ENCODE results near the gene SLC7A7. TPM values are rescaled to one million over a fixed set of nuclear protein-coding genes. Genes with fewer than 3 reads are reported as not detected.
A peak's percentile ranks its signal among the peaks of the same experiment; 100 is the strongest.
"Not testable (repeated sequence)": the region's sequence is repeated elsewhere in the genome, so short reads cannot be mapped to it uniquely, and the experiment has no call there.

Gene SLC7A7
- total and polyA plus RNA-seq, 8 donors, result 3.1 to 29.4 (median 8.1) TPM; not detected in 2

DNA sequence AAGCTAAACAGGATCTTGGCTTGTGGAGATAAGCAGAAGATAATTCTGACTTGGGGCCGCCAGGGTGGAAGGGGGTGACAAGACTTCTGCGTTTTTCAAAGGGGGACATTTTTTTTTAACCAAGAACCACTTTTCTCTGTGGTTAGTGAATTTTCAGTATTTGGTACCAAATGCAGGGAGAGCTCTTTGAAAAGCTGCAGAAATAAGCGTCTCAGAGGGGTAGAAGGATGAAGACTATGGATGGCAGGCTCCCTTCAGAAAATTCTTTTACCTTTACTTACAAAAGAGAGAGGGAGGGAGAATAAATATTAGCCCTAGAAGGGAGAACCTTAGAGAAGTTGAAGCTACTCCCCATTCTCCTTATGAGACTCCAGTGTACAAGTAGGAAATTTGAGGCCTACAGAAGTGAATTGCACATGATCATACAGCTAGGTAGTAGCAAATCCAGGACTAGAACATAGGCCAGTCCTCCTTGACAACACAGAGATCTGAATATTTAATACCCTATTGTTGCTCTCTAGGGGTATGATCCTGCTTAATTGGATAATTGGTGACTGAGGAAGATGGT lies 15.3 kb upstream of the SLC7A7 start:
- TF ChIP-seq POLR2AphosphoS5 (IDR thresholded peaks at IDR 0.05), result no peak
- TF ChIP-seq POLR2A (IDR thresholded peaks at IDR 0.05), result no peak
- TF ChIP-seq EP300 (IDR thresholded peaks at IDR 0.05), result no peak
- TF ChIP-seq, protein P1, sequence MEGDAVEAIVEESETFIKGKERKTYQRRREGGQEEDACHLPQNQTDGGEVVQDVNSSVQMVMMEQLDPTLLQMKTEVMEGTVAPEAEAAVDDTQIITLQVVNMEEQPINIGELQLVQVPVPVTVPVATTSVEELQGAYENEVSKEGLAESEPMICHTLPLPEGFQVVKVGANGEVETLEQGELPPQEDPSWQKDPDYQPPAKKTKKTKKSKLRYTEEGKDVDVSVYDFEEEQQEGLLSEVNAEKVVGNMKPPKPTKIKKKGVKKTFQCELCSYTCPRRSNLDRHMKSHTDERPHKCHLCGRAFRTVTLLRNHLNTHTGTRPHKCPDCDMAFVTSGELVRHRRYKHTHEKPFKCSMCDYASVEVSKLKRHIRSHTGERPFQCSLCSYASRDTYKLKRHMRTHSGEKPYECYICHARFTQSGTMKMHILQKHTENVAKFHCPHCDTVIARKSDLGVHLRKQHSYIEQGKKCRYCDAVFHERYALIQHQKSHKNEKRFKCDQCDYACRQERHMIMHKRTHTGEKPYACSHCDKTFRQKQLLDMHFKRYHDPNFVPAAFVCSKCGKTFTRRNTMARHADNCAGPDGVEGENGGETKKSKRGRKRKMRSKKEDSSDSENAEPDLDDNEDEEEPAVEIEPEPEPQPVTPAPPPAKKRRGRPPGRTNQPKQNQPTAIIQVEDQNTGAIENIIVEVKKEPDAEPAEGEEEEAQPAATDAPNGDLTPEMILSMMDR (IDR thresholded peaks at IDR 0.05), result no peak
- DNase-seq, result no peak
- no peaks in the 10 kb centered on the region for H3K9me3 ChIP-seq
- peak overlapping the region in 4 of 5 donors; percentile 83 to 93 (median 86) for H3K27ac ChIP-seq
- intact Hi-C loops (cut with DNase I; ENCODE audit: low total_unique reads), result no loop called here
- H3K27me3 ChIP-seq, result no peaks in the 10 kb centered on the region
- peaks cover 7 to 35% (median 23%) of the 10 kb centered on the region in 4 donors for H3K36me3 ChIP-seq
- H3K4me1 ChIP-seq, result peaks cover 8 to 23% (median 16%) of the 10 kb centered on the region in 4 donors
- H3K4me3 ChIP-seq, result peak overlapping the region; percentile 64 to 95 (median 88)
- WGBS, 5 donors, result 10 to 20% (median 16%) methylated on average over 3 of the region's 3 CpGs

DNA sequence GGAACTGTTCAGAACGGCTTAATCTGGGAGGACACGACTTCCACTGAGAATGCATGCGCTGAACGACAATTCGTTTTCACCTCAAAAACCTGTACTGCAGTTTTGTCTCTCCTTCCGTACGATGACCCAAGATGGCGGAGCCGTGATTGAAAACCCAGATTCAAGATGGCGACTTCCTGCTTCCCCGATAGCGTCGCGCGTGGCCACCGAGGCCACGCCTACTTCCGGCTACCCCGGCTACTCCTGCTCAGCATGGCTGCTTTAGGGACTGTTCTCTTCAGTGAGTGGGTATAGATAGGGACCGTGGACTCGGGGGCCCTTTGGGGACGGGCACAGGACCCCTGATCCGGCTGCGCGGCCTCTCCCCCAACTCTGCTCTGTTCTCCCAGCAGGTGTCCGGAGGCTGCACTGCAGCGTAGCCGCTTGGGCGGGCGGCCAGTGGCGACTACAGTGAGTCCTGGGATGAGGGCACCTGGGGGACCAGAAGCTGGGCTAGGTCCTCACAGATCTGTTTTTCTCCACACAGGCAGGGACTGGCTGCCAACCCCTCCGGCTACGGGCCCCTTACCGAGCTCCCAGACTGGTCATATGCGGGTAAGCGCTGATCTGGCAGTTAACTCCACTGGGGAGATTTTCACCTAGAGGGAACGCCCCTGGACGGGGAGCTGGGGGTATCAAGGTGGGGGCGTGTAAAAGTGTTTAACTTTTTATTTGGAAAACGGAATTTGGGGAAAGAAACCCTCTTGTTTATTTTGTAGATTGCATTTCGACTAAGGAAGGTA lies 14.6 kb upstream of the SLC7A7 start, which contains the start of gene MRPL52:
Gene MRPL52, plus strand, starts transcription at position 227 of the 782 bp plus-strand sequence. Its CDS starts 26 bp downstream, at position 253.
- Histone ChIP-seq H3K4me1 (peaks cover 8 to 23% (median 17%) of the 10 kb centered on the region in 4 donors), H3K36me3 (peaks cover 7 to 29% (median 19%) of the 10 kb centered on the region in 4 donors), H3K9me3 (no peaks in the 10 kb centered on the region), H3K4me3 (peak within 1 kb of the TSS; percentile 64 to 95 (median 88)), H3K27me3 (no peaks in the 10 kb centered on the region), H3K27ac (peak within 1 kb of the TSS; percentile 83 to 93 (median 85))
- TF ChIP-seq POLR2AphosphoS5 (IDR thresholded peaks at IDR 0.05) (peak; percentile 39 to 85 (median 48)), EP300 (IDR thresholded peaks at IDR 0.05) (no peak), POLR2A (IDR thresholded peaks at IDR 0.05) (no peak)
- TF ChIP-seq, protein P1 (IDR thresholded peaks at IDR 0.05), result peak in 1 of 7 experiments; percentile 19
- intact Hi-C loops (cut with DNase I; ENCODE audit: low total_unique reads), result no loop called here
- peak; percentile 90 to 97 for DNase-seq
- WGBS, 5 donors, result 0 to 1% (median 0%) methylated on average over 29 to 41 of the region's 41 CpGs

DNA sequence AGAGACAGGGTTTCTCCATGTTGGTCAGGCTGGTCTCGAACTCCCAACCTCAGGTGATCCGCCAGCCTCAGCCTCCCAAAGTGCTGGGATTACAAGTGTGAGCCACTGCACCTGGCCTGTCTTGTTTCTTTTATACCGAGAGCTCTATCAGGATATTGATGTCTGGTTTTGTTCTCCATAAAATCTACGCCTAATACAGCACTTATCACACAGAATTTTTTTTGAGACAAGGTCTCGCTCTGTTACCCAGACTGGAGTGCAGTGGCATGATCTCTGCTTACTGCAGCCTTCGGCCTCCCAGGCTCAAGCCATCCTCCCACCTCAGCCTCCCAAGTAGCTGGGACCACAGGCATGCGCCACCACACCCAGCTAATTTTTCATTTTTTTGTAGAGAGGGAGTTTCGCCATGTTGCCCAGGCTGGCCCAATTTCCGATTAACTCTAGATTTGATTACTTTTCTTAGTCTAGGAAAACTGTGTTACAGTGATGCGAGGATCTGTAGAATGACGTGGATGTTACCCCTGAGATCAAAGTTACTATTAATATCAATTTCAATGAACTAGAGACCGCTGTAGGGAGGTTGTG lies 13.9 kb upstream of the SLC7A7 start:
- intact Hi-C loops (cut with DNase I; ENCODE audit: low total_unique reads), result not testable (repeated sequence)
- H3K27ac ChIP-seq, result peak overlapping the region; percentile 83 to 93 (median 85)

DNA sequence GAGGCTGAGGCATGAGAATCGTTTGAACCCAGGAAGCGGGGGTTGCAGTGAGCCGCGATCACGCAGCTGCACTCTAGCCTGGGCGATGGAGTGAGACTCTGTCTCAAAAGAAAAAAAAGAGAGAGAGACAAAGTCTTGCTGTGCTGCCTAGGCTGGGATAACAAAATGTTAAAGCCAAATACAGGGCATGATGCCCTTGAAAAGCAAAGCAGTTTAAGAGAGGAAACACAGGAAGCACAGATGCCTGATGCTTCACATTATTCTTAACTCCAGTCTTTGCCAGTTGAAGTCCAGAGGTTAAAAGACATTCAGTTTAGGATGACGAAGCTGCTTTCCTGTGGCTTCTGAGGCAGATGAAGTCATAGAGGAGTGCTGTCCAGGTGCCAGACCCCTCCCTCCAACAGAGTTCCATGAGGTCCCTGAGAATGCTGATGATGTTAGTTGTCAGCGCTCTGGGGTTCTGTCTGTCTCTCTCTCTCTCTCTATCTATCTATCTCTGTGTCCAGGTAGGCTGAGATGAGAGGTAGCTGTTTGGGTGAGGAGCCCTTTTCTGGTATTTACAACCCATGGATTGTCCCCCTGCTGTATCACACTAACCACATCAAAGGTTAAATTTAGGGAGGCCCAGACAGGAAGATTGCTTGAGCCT lies 9.6 kb upstream of the SLC7A7 start:
- Histone ChIP-seq H3K36me3 (no peaks in the 10 kb centered on the region), H3K27me3 (no peaks in the 10 kb centered on the region), H3K4me3 (no peak overlapping the region), H3K9me3 (no peaks in the 10 kb centered on the region), H3K27ac (peak overlapping the region in 1 of 5 donors; percentile 7), H3K4me1 (peaks cover 22 to 55% (median 47%) of the 10 kb centered on the region in 4 donors)
- intact Hi-C loops (cut with DNase I; ENCODE audit: low total_unique reads), result no loop called here
- no peak for TF ChIP-seq EP300 (IDR thresholded peaks at IDR 0.05)
- TF ChIP-seq POLR2AphosphoS5 (IDR thresholded peaks at IDR 0.05), result no peak
- TF ChIP-seq, protein P1 (IDR thresholded peaks at IDR 0.05), result no peak
- no peak for TF ChIP-seq POLR2A (IDR thresholded peaks at IDR 0.05)
- WGBS, 5 donors, result 62 to 71% (median 67%) methylated on average over 8 of the region's 8 CpGs
- peak in 1 of 2 donors; percentile 76 for DNase-seq

More for the DNA sequence above, 13.9 kb upstream of the SLC7A7 start:
- not testable (repeated sequence) for H3K27me3 ChIP-seq, DNase-seq, H3K9me3 ChIP-seq
- peaks cover 3 to 22% (median 12%) of the 10 kb centered on the region in 4 donors for H3K36me3 ChIP-seq
- peak overlapping the region; percentile 64 to 95 (median 88) for H3K4me3 ChIP-seq
- peaks cover 8 to 29% (median 19%) of the 10 kb centered on the region in 4 donors for H3K4me1 ChIP-seq
- WGBS, 5 donors, result 75 to 84% (median 82%) methylated on average over 10 to 12 of the region's 12 CpGs
